UCSD-AML1 (cell line): Measurements from ENCODE around the gene TBC1D32.
"Not testable (repeated sequence)": the region's sequence is repeated elsewhere in the genome, so short reads cannot be mapped to it uniquely, and the experiment has no call there.

Experiments
- DNase-seq: peaks from one replicate; lab custom pipeline; 2025; ENCODE audit not compliant: unreplicated experiment; lab: John Stamatoyannopoulos, UW

Gene TBC1D32

GRCh38 chr6:121334299-121335086, at the start of gene TBC1D32:
TBC1D32 (minus strand) TSS chr6:121334480; CDS start chr6:121334430, 50 bp downstream.
- peak; percentile 92 for DNase-seq

GRCh38 chr6:121383478-121383877, 49.2 kb upstream of the TBC1D32 start:
- DNase-seq = no peak

- DNase-seq = no peak
Measured at GRCh38 chr6:121382467-121383121, 48.3 kb upstream of the TBC1D32 start.

GRCh38 chr6:121376411-121376810, 42.1 kb upstream of the TBC1D32 start:
- no peak for DNase-seq

- DNase-seq = not testable (repeated sequence)
Measured at GRCh38 chr6:121374219-121374618, 39.9 kb upstream of the TBC1D32 start.

GRCh38 chr6:121365536-121366521, 31.5 kb upstream of the TBC1D32 start:
- DNase-seq = no peak

- DNase-seq = no peak
Measured at GRCh38 chr6:121356575-121356974, 22.3 kb upstream of the TBC1D32 start.

GRCh38 chr6:121354764-121355163, 20.5 kb upstream of the TBC1D32 start:
- DNase-seq = peak; percentile 8

- no peak for DNase-seq
Measured at GRCh38 chr6:121352941-121353340, 18.7 kb upstream of the TBC1D32 start.

GRCh38 chr6:121351916-121352315, 17.6 kb upstream of the TBC1D32 start:
- DNase-seq = no peak

GRCh38 chr6:121349596-121349995, 15.3 kb upstream of the TBC1D32 start:
- no peak for DNase-seq

GRCh38 chr6:121347484-121347883, 13.2 kb upstream of the TBC1D32 start:
- no peak for DNase-seq

GRCh38 chr6:121344539-121344938, 10.3 kb upstream of the TBC1D32 start:
- no peak for DNase-seq

GRCh38 chr6:121339639-121340226, 5.5 kb upstream of the TBC1D32 start:
- no peak for DNase-seq

GRCh38 chr6:121338956-121339355, 4.7 kb upstream of the TBC1D32 start:
- DNase-seq = no peak

- DNase-seq = no peak
Measured at GRCh38 chr6:121338366-121338765, 4.1 kb upstream of the TBC1D32 start.

- no peak for DNase-seq
Measured at GRCh38 chr6:121335087-121336008, 1.1 kb upstream of the TBC1D32 start.

- not testable (repeated sequence) for DNase-seq
Measured at GRCh38 chr6:121333694-121334093, 586 bp downstream of the TBC1D32 start.

GRCh38 chr6:121333196-121333595, 1.1 kb downstream of the TBC1D32 start:
- no peak for DNase-seq

GRCh38 chr6:121330516-121330915, 3.8 kb downstream of the TBC1D32 start:
- no peak for DNase-seq
